ENCODE results near the gene TYMP. TPM values are rescaled to one million over a fixed set of nuclear protein-coding genes. Genes with fewer than 3 reads are reported as not detected.

TYMP gene
- total and polyA plus RNA-seq, 2 of the 8 experiments (the other 6 are each of a cell fraction or from before 2014, with no cell fraction given), result 0.43 to 0.48 TPM

DNA sequence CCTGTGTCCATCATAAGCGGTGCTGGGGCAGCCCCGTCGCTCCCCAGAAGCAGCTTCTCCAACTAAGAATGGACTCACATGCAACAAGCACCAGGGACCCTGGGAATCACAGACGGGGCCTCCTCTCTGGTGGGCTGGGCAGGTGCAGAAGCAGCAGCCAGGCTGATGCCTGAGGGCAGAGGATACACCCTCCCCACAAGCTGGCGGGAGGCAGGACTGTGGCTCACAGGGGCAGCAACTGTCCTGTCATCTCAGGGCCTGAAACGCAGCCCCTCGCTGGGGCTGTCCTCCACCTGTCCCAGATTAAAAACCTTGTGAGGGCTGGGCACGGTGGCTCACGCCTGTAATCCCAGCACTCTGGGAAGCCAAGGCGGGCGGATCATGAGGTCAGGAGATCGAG, 51.9 kb downstream of the TYMP start (continued):
- no peak for TF ChIP-seq RBBP5 (IDR thresholded peaks at IDR 0.05; ENCODE audit: borderline replicate concordance, low read depth, low read length)
- no peak for TF ChIP-seq SAP30 (IDR thresholded peaks at IDR 0.05; ENCODE audit: insufficient read depth, insufficient replicate concordance, low read length)
- TF ChIP-seq JUND (IDR thresholded peaks at IDR 0.05; ENCODE audit: low read length), result no peak
- TF ChIP-seq, protein P1, sequence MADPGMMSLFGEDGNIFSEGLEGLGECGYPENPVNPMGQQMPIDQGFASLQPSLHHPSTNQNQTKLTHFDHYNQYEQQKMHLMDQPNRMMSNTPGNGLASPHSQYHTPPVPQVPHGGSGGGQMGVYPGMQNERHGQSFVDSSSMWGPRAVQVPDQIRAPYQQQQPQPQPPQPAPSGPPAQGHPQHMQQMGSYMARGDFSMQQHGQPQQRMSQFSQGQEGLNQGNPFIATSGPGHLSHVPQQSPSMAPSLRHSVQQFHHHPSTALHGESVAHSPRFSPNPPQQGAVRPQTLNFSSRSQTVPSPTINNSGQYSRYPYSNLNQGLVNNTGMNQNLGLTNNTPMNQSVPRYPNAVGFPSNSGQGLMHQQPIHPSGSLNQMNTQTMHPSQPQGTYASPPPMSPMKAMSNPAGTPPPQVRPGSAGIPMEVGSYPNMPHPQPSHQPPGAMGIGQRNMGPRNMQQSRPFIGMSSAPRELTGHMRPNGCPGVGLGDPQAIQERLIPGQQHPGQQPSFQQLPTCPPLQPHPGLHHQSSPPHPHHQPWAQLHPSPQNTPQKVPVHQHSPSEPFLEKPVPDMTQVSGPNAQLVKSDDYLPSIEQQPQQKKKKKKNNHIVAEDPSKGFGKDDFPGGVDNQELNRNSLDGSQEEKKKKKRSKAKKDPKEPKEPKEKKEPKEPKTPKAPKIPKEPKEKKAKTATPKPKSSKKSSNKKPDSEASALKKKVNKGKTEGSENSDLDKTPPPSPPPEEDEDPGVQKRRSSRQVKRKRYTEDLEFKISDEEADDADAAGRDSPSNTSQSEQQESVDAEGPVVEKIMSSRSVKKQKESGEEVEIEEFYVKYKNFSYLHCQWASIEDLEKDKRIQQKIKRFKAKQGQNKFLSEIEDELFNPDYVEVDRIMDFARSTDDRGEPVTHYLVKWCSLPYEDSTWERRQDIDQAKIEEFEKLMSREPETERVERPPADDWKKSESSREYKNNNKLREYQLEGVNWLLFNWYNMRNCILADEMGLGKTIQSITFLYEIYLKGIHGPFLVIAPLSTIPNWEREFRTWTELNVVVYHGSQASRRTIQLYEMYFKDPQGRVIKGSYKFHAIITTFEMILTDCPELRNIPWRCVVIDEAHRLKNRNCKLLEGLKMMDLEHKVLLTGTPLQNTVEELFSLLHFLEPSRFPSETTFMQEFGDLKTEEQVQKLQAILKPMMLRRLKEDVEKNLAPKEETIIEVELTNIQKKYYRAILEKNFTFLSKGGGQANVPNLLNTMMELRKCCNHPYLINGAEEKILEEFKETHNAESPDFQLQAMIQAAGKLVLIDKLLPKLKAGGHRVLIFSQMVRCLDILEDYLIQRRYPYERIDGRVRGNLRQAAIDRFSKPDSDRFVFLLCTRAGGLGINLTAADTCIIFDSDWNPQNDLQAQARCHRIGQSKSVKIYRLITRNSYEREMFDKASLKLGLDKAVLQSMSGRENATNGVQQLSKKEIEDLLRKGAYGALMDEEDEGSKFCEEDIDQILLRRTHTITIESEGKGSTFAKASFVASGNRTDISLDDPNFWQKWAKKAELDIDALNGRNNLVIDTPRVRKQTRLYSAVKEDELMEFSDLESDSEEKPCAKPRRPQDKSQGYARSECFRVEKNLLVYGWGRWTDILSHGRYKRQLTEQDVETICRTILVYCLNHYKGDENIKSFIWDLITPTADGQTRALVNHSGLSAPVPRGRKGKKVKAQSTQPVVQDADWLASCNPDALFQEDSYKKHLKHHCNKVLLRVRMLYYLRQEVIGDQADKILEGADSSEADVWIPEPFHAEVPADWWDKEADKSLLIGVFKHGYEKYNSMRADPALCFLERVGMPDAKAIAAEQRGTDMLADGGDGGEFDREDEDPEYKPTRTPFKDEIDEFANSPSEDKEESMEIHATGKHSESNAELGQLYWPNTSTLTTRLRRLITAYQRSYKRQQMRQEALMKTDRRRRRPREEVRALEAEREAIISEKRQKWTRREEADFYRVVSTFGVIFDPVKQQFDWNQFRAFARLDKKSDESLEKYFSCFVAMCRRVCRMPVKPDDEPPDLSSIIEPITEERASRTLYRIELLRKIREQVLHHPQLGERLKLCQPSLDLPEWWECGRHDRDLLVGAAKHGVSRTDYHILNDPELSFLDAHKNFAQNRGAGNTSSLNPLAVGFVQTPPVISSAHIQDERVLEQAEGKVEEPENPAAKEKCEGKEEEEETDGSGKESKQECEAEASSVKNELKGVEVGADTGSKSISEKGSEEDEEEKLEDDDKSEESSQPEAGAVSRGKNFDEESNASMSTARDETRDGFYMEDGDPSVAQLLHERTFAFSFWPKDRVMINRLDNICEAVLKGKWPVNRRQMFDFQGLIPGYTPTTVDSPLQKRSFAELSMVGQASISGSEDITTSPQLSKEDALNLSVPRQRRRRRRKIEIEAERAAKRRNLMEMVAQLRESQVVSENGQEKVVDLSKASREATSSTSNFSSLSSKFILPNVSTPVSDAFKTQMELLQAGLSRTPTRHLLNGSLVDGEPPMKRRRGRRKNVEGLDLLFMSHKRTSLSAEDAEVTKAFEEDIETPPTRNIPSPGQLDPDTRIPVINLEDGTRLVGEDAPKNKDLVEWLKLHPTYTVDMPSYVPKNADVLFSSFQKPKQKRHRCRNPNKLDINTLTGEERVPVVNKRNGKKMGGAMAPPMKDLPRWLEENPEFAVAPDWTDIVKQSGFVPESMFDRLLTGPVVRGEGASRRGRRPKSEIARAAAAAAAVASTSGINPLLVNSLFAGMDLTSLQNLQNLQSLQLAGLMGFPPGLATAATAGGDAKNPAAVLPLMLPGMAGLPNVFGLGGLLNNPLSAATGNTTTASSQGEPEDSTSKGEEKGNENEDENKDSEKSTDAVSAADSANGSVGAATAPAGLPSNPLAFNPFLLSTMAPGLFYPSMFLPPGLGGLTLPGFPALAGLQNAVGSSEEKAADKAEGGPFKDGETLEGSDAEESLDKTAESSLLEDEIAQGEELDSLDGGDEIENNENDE (IDR thresholded peaks at IDR 0.05; ENCODE audit: insufficient replicate concordance, low read length), result no peak
